GM19035 (cell line): ENCODE results near the gene EXOC4.
"Not testable (repeated sequence)": the region's sequence is repeated elsewhere in the genome, so short reads cannot be mapped to it uniquely, and the experiment has no call there.

Experiments used
- ATAC-seq: cut with Tn5 transposase; IDR thresholded peaks from one replicate; pipeline ENCODE4 v1.9.1; 2021; ENCODE audit not compliant: unreplicated experiment

EXOC4 gene

GRCh38 chr7:133906553-133906952, 653.7 kb downstream of the EXOC4 start:
- ATAC-seq: not testable (repeated sequence)

- no peak for ATAC-seq
These were observed 657.9 kb downstream of the EXOC4 start for GRCh38 chr7:133910761-133911160.

- peak; percentile 64 for ATAC-seq
These were observed 658.8 kb downstream of the EXOC4 start for GRCh38 chr7:133911724-133912123.

- ATAC-seq: no peak
These were observed 660.2 kb downstream of the EXOC4 start for GRCh38 chr7:133912916-133913697.

GRCh38 chr7:133916621-133917020, 663.7 kb downstream of the EXOC4 start:
- ATAC-seq: no peak

- no peak for ATAC-seq
These were observed 666.9 kb downstream of the EXOC4 start for GRCh38 chr7:133919810-133920209.

GRCh38 chr7:133921635-133922182, 668.8 kb downstream of the EXOC4 start:
- ATAC-seq: no peak

GRCh38 chr7:133923974-133924373, 671.1 kb downstream of the EXOC4 start:
- no peak for ATAC-seq

- no peak for ATAC-seq
These were observed 678.2 kb downstream of the EXOC4 start for GRCh38 chr7:133931053-133931452.

GRCh38 chr7:133932591-133932990, 679.7 kb downstream of the EXOC4 start:
- ATAC-seq: no peak

- ATAC-seq: no peak
These were observed 681.5 kb downstream of the EXOC4 start for GRCh38 chr7:133934262-133934976.

- no peak for ATAC-seq
These were observed 682.1 kb downstream of the EXOC4 start for GRCh38 chr7:133934977-133935330.

- no peak for ATAC-seq
These were observed 683.2 kb downstream of the EXOC4 start for GRCh38 chr7:133936074-133936473.

- ATAC-seq: no peak
These were observed 684.9 kb downstream of the EXOC4 start for GRCh38 chr7:133937786-133938185.

- no peak for ATAC-seq
These were observed 687.5 kb downstream of the EXOC4 start for GRCh38 chr7:133940368-133940767.

- ATAC-seq: no peak
These were observed 688.6 kb downstream of the EXOC4 start for GRCh38 chr7:133941496-133941895.

GRCh38 chr7:133945497-133945896, 692.6 kb downstream of the EXOC4 start:
- no peak for ATAC-seq

GRCh38 chr7:133947458-133948254, 694.8 kb downstream of the EXOC4 start:
- ATAC-seq: no peak

- no peak for ATAC-seq
These were observed 695.7 kb downstream of the EXOC4 start for GRCh38 chr7:133948588-133948987.

GRCh38 chr7:133950855-133951254, 698.0 kb downstream of the EXOC4 start:
- no peak for ATAC-seq

GRCh38 chr7:133955208-133955607, 702.3 kb downstream of the EXOC4 start:
- ATAC-seq: no peak
